ENCODE data around the gene FAM170B.

- TF ChIP-seq CTCF (IDR thresholded peaks at IDR 0.05) (no peak), POLR2A (IDR thresholded peaks at IDR 0.05) (no peak), EP300 (IDR thresholded peaks at IDR 0.05) (no peak), POLR2AphosphoS5 (IDR thresholded peaks at IDR 0.05) (no peak)
Measured at GRCh38 chr10:49112098-49112497, 21.7 kb downstream of the FAM170B start.
